Neutrophil (primary cell): ENCODE results near the gene CAMTA1.

Source experiments
- H3K27ac ChIP-seq: fragments of 200-600 bp; sonication (generic); 2 replicates; pipeline ENCODE4 v1.5.1; 2016; ENCODE audit warnings: mild to moderate bottlenecking, moderate library complexity
- H3K27me3 ChIP-seq: fragments of 200-600 bp; sonication (generic); 2 replicates; pipeline ENCODE4 v1.6.0; 2016; ENCODE audit warnings: mild to moderate bottlenecking
- H3K36me3 ChIP-seq: fragments of 200-600 bp; sonication (generic); 2 replicates; pipeline ENCODE4 v1.5.1; 2017
- H3K4me1 ChIP-seq, 2 experiments: fragments of 200-600 bp in 1 of 2; sonication (generic) in 1 of 2; 1 replicate in 1 of 2; 2 replicates in 1 of 2; pipeline versions ENCODE4 v1.5.1 to v1.6.1; 2013 to 2016; ENCODE audit warnings: low read depth in 1 of 2, low read length in 1 of 2, mild to moderate bottlenecking in 1 of 2, moderate library complexity in 1 of 2; ENCODE audit not compliant: control insufficient read depth in 1 of 2, insufficient read depth in 1 of 2
- H3K4me3 ChIP-seq, 2 experiments: fragments of 200-600 bp in 1 of 2; sonication (generic) in 1 of 2; 1 replicate in 1 of 2; 2 replicates in 1 of 2; pipeline ENCODE4 v1.5.1; 2013 to 2016; ENCODE audit warnings: low read depth in 1 of 2, low read length in 1 of 2, mild to moderate bottlenecking in 1 of 2, moderate library complexity in 1 of 2
- H3K9me3 ChIP-seq: fragments of 200-600 bp; sonication (generic); 2 replicates; pipeline ENCODE4 v1.5.1; 2016
- CTCF ChIP-seq: fragments of 200-600 bp; sonication (generic); IDR thresholded peaks from 2 replicates; pipeline ENCODE4 v1.5.1; 2016; ENCODE audit warnings: antibody characterized with exemption

CAMTA1 gene

GRCh38 chr1:7749126-7749525 lies 963.9 kb downstream of the CAMTA1 start:
- no peaks in the 10 kb centered on the region for H3K36me3 ChIP-seq
- no peak overlapping the region for H3K27ac ChIP-seq
- TF ChIP-seq CTCF, result no peak
- no peak overlapping the region for H3K4me3 ChIP-seq
- peaks cover 25 to 28% of the 10 kb centered on the region in 2 experiments for H3K4me1 ChIP-seq
- H3K9me3 ChIP-seq, result no peaks in the 10 kb centered on the region
- no peaks in the 10 kb centered on the region for H3K27me3 ChIP-seq

GRCh38 chr1:7751174-7751573 lies 965.9 kb downstream of the CAMTA1 start:
- Histone ChIP-seq H3K4me1 (peaks cover 28 to 30% of the 10 kb centered on the region in 2 experiments), H3K27me3 (no peaks in the 10 kb centered on the region), H3K9me3 (no peaks in the 10 kb centered on the region), H3K36me3 (no peaks in the 10 kb centered on the region), H3K27ac (no peak overlapping the region), H3K4me3 (no peak overlapping the region)
- no peak for TF ChIP-seq CTCF

- H3K27ac ChIP-seq, result peak overlapping the region; percentile 60
- H3K36me3 ChIP-seq, result no peaks in the 10 kb centered on the region
- peak overlapping the region; percentile 6 to 12 for H3K4me3 ChIP-seq
- peaks cover 28 to 30% of the 10 kb centered on the region in 2 experiments for H3K4me1 ChIP-seq
- H3K27me3 ChIP-seq, result no peaks in the 10 kb centered on the region
- peak; percentile 60 for TF ChIP-seq CTCF
- H3K9me3 ChIP-seq, result no peaks in the 10 kb centered on the region
Observed at GRCh38 chr1:7752512-7753417, 967.5 kb downstream of the CAMTA1 start.

- no peaks in the 10 kb centered on the region for H3K9me3 ChIP-seq
- H3K27me3 ChIP-seq, result no peaks in the 10 kb centered on the region
- H3K27ac ChIP-seq, result peak overlapping the region; percentile 60
- no peaks in the 10 kb centered on the region for H3K36me3 ChIP-seq
- peaks cover 26 to 27% of the 10 kb centered on the region in 2 experiments for H3K4me1 ChIP-seq
- peak overlapping the region in 1 of 2 experiments; percentile 12 for H3K4me3 ChIP-seq
- no peak for TF ChIP-seq CTCF
Observed at GRCh38 chr1:7753641-7754040, 968.4 kb downstream of the CAMTA1 start.

GRCh38 chr1:7754234-7754633 lies 969.0 kb downstream of the CAMTA1 start:
- peak overlapping the region; percentile 60 for H3K27ac ChIP-seq
- TF ChIP-seq CTCF, result no peak
- H3K36me3 ChIP-seq, result no peaks in the 10 kb centered on the region
- H3K27me3 ChIP-seq, result no peaks in the 10 kb centered on the region
- no peaks in the 10 kb centered on the region for H3K9me3 ChIP-seq
- no peak overlapping the region for H3K4me3 ChIP-seq
- H3K4me1 ChIP-seq, result peaks cover 21% of the 10 kb centered on the region in 2 experiments
